GM21786 (cell line): ENCODE data around the gene GFOD2.

Source experiments
- ATAC-seq: cut with Tn5 transposase; IDR thresholded peaks from one replicate; pipeline ENCODE4 v1.9.1; 2021; ENCODE audit not compliant: unreplicated experiment

Gene GFOD2

GRCh38 chr16:67733734-67734470 lies 14.8 kb upstream of the GFOD2 start:
- ATAC-seq, result no peak

DNA sequence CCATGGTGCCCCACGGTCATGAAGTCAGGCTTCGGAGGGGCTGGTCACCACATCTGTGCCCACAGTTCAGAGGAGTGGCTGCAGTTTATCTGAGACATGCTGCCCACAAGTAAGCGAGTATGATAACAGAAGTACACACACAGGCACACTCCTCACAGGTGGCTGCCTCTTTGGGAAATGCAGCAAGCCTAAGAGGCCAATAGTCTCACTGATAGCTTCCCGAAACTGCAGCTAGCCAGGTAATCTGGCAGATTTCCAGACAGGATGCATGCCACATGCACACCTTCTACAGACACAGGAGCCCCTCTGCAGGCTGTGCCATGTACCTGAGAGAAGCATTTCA lies 12.6 kb upstream of the GFOD2 start:
- ATAC-seq, result no peak

- ATAC-seq, result no peak
Observed at GRCh38 chr16:67731071-67731752, 12.1 kb upstream of the GFOD2 start.

- ATAC-seq, result no peak
Observed at GRCh38 chr16:67730326-67730725, 11.2 kb upstream of the GFOD2 start.

- no peak for ATAC-seq
Observed at GRCh38 chr16:67729636-67730248, 10.6 kb upstream of the GFOD2 start.

GRCh38 chr16:67727521-67728485 lies 8.7 kb upstream of the GFOD2 start:
- no peak for ATAC-seq

DNA sequence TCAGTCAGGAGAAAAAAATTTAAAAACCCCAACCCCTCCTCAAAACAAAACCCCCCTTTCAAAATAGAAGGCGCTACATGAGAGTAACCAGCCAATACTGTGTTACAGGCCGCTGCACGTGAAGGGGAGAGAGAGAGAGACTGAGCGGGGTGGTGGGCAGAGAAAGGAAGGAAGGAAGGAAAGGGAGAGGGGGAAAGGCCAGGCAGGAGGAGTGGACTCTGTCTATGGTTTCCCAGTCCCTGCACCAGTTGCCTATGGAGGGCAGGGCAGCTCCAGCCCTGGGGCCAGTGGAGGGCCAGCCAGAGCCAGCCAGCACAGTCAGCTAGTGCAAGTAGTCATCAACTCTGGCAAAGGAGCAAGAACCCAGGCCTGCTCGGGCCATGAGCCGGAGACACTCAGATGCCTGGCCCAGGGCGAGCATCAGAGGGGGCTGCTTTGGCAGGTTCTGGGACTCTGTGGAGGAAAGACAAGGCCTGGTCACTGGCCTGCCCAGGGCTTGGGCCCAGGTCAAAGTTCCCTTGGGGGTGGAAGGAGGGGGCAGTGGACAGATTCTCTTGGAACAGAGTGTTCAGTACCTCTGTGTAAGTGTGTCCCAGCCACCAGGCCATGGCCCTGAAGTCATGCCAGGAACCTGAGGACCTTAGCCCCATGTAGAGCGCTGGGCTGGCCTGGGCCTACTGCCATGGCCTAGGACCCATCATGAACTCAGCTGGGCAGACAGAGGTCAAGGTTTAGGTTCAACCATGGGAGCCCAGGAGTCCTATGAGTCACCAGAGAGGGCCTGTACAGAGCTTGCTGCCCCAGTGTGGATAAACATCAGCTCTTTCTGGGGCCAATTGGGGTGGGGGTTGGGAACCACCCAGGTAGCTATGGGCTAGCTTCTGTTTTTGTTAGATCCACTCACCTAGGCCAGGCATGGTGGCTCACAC lies 7.3 kb upstream of the GFOD2 start:
- ATAC-seq, result no peak

DNA sequence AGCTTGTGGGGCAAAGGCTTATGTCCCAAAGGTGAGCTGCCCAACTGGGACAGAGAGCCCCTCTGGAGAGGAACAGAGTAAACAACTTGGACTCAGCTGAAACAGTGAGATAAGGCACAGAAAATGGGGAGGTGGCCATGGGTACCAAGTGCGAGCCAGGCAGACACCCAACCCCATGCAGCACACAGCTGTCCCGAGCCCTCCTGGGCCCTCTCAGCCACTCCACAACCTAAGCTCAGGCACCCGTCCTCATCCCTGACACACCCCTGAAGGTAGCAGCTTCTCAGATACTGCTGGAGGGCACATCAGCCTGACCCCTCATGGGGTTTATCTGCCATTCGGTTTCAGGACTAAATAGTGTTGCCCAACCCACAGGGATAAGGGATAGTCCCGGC lies 4.8 kb upstream of the GFOD2 start:
- no peak for ATAC-seq

DNA sequence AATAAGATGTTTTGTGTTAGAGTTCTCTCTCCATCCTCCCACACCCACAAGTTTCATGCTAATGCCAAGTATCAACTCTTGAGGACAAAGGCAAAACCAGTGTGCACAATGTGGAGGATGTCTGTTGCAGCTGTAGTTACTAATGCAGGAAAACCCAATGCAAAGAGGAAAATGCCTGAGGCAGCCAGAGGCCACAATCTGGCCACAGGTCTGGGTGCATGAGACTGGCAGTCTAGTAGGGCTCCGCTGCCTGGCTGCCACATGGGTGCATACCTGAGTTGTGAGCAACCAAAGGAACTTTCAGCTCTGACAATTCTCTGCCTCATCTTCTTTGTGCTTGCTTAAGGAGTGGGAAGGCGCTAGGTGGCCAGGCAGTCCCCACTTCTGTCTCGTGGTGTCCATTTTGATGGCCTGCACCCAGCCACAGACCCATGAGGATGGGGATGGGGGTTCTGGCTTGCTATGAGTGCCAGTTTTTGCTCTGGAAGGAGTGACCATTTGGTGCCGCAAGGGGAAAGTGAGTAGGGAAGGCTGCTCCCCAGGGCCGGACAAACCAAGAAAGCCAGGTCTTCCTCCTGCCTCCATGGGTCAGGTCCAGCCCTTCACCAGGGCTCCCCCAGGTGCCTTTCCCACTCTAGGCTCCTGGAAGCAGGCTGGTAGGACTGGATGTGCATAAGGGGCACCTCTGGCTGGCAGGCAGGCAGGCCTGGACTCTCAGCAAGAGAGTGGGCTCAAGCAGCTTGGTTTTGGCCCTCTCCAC lies 4.2 kb upstream of the GFOD2 start:
- ATAC-seq, result no peak

GRCh38 chr16:67720236-67720635 lies 1.1 kb upstream of the GFOD2 start:
- ATAC-seq, result no peak

DNA sequence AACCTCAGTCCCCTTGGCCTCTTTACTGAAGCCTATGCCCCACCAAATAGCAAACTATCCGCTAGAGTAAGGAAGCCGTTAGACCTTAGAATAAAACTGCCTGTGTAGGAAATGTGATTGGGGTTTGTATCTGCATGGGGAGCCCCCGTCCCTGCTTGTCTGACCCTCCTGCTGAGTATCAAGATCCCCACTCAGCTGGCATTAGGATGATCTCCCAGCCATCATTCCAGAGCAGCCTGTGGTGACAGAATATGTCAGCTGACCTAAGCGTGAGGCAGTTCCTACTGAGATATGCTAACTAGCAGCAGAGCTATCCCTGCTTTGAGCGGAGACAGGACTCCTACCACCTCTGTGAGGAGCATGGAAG lies 645 bp upstream of the GFOD2 start:
- no peak for ATAC-seq

DNA sequence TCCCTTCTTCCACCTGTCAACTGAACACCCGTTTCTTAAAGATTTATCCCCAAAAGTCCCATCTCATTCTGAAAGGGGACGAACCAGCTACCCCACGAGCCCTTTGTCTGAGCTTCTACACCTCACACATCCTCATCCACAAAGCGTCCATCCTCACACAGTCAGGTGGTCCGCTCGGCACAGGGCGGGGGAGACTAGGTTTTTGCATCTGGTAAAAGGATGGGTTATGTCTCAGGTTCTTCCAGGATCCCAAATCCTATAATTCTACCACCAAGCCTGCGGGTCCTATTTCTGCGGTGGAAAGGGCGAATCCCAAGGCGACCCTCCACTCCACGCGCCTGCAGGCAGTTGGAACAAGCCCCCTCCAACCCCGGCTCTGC lies 458 bp downstream of the GFOD2 start:
- peak; percentile 19 for ATAC-seq

DNA sequence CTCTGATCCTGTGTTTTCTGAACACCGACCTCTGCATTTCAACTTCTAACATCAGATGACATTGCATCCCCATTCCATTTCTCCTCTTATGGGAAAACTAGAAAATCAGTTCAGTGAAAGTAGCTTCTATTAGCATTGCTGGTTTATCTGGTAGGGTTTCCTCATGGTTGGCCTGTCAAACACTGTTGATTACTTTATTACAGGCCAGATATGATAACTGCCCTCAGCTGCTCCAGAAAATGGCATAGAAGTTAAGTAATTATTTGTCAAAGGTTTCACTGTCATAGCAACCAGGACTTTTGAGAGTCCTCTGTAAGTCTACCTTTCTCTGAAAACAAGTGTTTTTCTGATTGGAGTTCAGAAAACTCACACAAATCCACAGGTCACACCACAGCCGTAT lies 3.0 kb downstream of the GFOD2 start:
- no peak for ATAC-seq

DNA sequence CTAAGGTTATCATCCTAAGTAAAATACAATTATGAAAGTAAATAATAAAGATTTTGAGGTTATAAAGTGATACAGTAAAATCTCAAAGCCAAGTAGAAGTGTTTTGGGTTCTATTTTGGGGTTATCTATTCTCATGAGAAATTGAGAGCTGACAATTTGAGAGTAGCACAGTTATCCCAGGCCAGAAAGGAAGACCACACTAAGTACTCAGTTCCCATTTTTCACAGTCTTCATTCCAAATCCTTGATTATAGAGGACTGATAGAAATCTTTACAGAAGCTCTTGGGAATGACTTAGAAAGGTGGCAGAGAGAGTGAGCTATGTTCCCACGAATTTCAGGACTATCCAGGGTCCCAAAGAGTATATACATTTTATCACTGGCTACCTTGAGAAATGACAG lies 4.6 kb downstream of the GFOD2 start:
- no peak for ATAC-seq

DNA sequence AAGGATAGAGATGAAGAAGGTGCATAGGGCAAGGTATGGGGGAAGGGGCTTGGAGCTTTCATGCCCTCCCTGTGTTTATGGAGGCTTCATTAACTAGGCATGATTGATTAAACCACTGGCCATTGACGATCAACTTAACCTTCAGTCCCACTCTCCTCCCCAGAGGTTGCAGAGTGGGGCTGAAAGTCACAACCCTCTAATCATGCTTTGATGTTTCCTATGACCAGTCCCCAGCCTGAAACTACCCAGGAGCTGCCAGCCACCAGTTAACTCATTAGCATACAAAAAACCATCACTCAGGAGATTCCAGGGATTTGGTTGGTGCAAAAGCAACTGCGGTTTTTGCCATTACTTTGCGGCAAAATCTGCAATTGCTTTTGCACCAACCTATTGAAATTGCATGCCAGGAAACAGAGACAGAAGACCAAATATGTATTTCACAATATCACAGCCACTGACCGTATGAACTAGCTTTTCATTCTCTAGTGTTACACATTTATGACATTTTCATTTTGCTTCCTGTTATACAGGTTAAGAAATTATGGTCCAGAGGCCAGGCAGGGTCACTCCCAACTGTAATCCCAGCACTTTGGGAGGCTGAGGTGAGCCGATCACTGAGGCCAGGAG lies 5.4 kb downstream of the GFOD2 start:
- ATAC-seq, result no peak

DNA sequence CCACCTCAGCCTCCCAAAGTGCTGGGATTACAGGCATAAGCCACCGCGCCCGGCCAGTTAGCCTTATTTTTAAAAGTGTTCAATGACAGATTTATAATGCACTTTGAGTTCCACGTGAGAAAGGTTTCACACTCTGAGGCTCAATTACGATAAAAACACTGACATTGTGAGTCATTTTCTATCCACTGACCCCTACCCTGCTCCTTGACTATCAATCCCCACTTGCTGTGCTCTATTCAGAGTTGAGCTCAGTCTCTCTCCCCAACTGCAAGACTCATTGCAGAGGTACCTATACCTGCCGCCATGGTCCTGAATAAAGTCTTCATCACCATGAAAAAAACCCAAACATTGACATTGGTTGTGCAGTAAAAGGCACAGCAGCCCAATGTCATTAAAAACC lies 8.5 kb downstream of the GFOD2 start:
- no peak for ATAC-seq

DNA sequence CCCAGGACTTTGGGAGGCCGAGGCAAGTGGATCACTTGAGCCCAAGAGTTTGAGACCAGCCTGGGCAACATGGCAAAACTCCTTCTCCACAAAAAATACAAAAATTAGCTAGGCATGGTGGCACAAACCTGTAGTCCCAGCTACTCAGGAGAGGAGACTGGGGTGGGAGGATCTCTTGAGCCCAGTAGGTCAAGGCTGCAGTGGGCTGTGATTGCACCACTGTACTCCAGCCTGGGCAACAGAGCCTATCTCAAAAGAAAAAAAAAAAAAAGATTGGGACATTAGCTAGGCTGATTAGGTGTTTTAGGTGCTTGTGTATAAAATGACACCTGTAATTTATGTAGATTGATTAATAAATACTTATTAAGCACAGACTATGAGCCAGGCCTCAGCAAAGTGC lies 10.1 kb downstream of the GFOD2 start:
- no peak for ATAC-seq

DNA sequence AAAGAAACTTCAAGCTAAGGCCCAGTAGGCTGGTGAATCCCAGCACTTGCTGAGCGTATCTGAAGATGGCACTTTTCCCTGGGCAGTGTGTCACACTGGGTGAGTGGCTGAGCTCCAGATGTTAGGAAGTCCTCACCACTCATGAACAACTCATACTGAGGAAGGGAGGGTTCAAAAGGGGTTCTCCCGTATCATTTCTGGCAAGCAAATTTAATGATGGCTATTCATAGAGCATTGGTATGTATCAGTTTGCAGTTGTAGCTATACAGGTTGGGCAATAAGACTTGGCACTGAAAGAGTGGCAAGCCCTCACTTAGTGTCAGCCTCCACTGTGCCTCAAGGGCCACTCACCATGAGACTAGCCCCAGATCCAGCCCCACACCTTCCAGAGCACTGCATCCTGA lies 10.7 kb downstream of the GFOD2 start:
- no peak for ATAC-seq

DNA sequence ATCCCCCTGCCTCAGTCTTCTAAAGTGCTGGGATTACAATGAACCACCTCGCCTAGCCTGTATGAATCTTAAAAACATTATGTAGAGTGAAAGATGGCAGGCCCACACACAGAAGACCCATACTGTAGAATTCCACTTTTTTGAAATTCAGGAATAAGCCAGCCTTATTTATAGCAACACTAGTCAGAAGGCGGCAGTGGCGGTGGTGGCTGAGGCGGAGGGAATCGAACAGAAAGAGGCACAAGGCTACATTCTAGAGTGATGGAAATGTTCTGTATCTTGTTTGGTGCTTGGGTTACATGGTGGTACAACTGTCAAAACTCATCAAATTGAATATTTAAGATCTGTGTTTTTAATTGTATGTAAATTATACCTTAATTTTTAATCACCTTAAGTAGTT lies 11.3 kb downstream of the GFOD2 start:
- no peak for ATAC-seq
